HEK293T (cell line): Measurements from ENCODE around the gene NEK1.

Source experiments
- ARNT ChIP-seq: fragments of 450-650 bp; IDR thresholded peaks from 2 replicates; pipeline ENCODE4 v1.6.1; 2017; ENCODE audit warnings: mild to moderate bottlenecking
- BHLHE40 ChIP-seq: fragments of 450-650 bp; IDR thresholded peaks from 2 replicates; pipeline ENCODE4 v1.6.1; 2016; ENCODE audit warnings: mild to moderate bottlenecking, moderate library complexity, borderline replicate concordance
- CTBP1 ChIP-seq: fragments of 450-650 bp; IDR thresholded peaks from 2 replicates; pipeline ENCODE4 v1.6.1; 2016; ENCODE audit warnings: borderline replicate concordance
- ELF4 ChIP-seq: fragments of 450-650 bp; IDR thresholded peaks from 2 replicates; pipeline ENCODE4 v1.6.1; 2017; ENCODE audit warnings: antibody characterized with exemption
- FOXA1 ChIP-seq: fragments of 450-650 bp; IDR thresholded peaks from 2 replicates; pipeline ENCODE4 v1.6.1; 2016; ENCODE audit warnings: mild to moderate bottlenecking
- FOXK2 ChIP-seq: fragments of 450-650 bp; IDR thresholded peaks from 2 replicates; pipeline ENCODE4 v1.6.1; 2016; ENCODE audit warnings: mild to moderate bottlenecking
- FOXM1 ChIP-seq: fragments of 450-650 bp; IDR thresholded peaks from 2 replicates; pipeline ENCODE4 v1.6.1; 2017; ENCODE audit warnings: mild to moderate bottlenecking, borderline replicate concordance
- L3MBTL2 ChIP-seq: fragments of 450-650 bp; conservative IDR thresholded peaks from 2 replicates; pipeline ENCODE4 v1.6.1; 2016; ENCODE audit warnings: mild to moderate bottlenecking
- NFRKB ChIP-seq: fragments of 450-650 bp; IDR thresholded peaks from 2 replicates; pipeline ENCODE4 v1.6.1; 2016; ENCODE audit warnings: mild to moderate bottlenecking, moderate library complexity
- SP1 ChIP-seq: fragments of 450-650 bp; IDR thresholded peaks from 2 replicates; pipeline ENCODE4 v1.6.1; 2017
- SUZ12 ChIP-seq: fragments of 450-650 bp; IDR thresholded peaks from 2 replicates; pipeline ENCODE4 v1.6.1; 2016; ENCODE audit warnings: mild to moderate bottlenecking
- TARDBP ChIP-seq: fragments of 450-650 bp; IDR thresholded peaks from 2 replicates; pipeline ENCODE4 v1.6.1; 2016
- ZNF384 ChIP-seq: fragments of 450-650 bp; IDR thresholded peaks from 2 replicates; pipeline ENCODE4 v1.6.1; 2016
- TF ChIP-seq, protein P1 (sequence below): fragments of 450-650 bp; IDR thresholded peaks from 2 replicates; pipeline ENCODE4 v1.6.1; 2016

DNA sequence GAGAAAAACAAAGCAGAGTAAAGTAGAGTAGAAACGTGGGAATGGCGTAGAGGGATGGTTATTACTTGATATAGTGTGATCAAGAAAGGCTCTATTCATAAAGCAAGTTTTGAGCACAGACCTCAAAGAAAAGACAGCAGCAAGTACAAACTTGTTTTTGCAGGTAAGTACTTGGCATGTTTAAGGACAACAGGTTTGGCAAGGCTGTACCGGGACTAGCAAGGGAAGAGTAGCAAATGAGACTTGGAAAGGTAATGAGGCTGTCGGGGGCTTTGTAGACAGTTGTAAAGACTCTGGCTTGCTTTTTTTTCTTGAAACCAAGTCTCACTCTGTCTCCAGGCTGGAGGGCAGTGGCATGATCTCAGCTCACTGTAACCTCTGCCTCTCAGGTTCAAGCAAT, 40.9 kb downstream of the NEK1 start:
- TF ChIP-seq FOXM1 (no peak), FOXK2 (no peak), ELF4 (no peak), CTBP1 (no peak), BHLHE40 (no peak), TARDBP (no peak), SP1 (no peak), L3MBTL2 (no peak), FOXA1 (no peak), SUZ12 (no peak), ZNF384 (no peak), ARNT (no peak), NFRKB (no peak)
- TF ChIP-seq, protein P1, sequence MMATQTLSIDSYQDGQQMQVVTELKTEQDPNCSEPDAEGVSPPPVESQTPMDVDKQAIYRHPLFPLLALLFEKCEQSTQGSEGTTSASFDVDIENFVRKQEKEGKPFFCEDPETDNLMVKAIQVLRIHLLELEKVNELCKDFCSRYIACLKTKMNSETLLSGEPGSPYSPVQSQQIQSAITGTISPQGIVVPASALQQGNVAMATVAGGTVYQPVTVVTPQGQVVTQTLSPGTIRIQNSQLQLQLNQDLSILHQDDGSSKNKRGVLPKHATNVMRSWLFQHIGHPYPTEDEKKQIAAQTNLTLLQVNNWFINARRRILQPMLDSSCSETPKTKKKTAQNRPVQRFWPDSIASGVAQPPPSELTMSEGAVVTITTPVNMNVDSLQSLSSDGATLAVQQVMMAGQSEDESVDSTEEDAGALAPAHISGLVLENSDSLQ = no peak
